Neural crest cell (in vitro differentiated cells): ENCODE results near the gene REEP6. TPM values are rescaled to one million over a fixed set of nuclear protein-coding genes. Genes with fewer than 3 reads are reported as not detected.
"Not testable (repeated sequence)": the region's sequence is repeated elsewhere in the genome, so short reads cannot be mapped to it uniquely, and the experiment has no call there.

Source experiments
- DNase-seq: peaks from one replicate; pipeline ENCODE4 v3.0.0; 2021; ENCODE audit warnings: low read depth, mixed read lengths, low spot score
- H3K27ac Mint-ChIP-seq: one replicate; pipeline ENCODE4 v1.8.0; 2021; ENCODE audit warnings: mild to moderate bottlenecking, mixed read lengths; ENCODE audit not compliant: unreplicated experiment
- H3K27me3 Mint-ChIP-seq: 2 replicates; pipeline ENCODE4 v1.8.0; 2021; ENCODE audit warnings: low read depth, mild to moderate bottlenecking, mixed read lengths
- H3K36me3 Mint-ChIP-seq: 2 replicates; pipeline ENCODE4 v1.8.0; 2021; ENCODE audit warnings: low read depth, mild to moderate bottlenecking, mixed read lengths
- H3K4me1 Mint-ChIP-seq: 2 replicates; pipeline ENCODE4 v1.8.0; 2021; ENCODE audit warnings: mixed read lengths
- H3K4me3 Mint-ChIP-seq: one replicate; pipeline ENCODE4 v1.8.0; 2021; ENCODE audit warnings: mild to moderate bottlenecking, mixed read lengths
- H3K9me3 Mint-ChIP-seq: 2 replicates; pipeline ENCODE4 v1.8.0; 2021; ENCODE audit warnings: mixed read lengths
- total RNA-seq: library from RNA; stranded (reverse); gene quantifications from 2 replicates; pipeline ENCODE4 v1.2.1, GENCODE V29; 2021
- TF ChIP-seq, protein P1 (sequence below): fragments of 200-600 bp; sonication (generic); conservative IDR thresholded peaks from 2 replicates; pipeline ENCODE4 v1.5.0; 2021; ENCODE audit warnings: antibody characterized with exemption, mild to moderate bottlenecking

The REEP6 gene
- total RNA-seq, 1 donor from 2014 or later = 8.2 TPM

DNA sequence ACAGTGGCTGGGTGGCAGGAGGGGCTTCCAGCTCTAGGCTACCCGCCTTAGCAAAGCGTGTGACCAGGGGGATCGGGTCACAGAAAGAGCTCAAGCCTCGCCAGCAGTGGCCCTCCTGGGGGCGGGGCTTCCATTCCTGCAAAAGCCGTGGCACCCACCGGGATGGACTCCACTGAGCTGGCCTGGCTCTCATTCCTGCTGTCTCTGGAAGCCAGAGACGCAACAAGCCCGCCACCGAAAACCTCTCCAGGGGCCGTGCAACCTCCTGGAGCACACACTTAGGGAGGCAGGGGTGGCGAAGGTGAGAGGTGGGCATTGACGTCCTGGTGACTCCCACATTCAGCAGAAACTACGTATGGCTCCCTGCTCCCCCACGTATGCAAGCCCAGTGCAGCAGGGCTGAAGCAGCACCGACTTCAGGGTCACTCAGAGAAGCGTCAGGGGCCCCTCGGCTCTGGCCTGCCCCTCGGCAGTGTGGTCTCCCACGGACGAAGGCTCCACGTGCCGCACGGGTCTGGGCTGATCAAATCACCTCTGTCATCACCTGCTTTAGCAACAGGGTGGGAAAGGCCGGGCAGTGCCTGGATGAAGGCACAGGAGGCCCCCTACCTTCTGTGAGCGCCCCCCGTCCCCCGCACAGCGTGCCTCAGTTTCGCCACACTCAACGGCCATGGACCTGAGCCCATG, 15.1 kb upstream of the REEP6 start:
- H3K27me3 Mint-ChIP-seq = peaks cover 28% of the 10 kb centered on the region
- TF ChIP-seq, protein P1, sequence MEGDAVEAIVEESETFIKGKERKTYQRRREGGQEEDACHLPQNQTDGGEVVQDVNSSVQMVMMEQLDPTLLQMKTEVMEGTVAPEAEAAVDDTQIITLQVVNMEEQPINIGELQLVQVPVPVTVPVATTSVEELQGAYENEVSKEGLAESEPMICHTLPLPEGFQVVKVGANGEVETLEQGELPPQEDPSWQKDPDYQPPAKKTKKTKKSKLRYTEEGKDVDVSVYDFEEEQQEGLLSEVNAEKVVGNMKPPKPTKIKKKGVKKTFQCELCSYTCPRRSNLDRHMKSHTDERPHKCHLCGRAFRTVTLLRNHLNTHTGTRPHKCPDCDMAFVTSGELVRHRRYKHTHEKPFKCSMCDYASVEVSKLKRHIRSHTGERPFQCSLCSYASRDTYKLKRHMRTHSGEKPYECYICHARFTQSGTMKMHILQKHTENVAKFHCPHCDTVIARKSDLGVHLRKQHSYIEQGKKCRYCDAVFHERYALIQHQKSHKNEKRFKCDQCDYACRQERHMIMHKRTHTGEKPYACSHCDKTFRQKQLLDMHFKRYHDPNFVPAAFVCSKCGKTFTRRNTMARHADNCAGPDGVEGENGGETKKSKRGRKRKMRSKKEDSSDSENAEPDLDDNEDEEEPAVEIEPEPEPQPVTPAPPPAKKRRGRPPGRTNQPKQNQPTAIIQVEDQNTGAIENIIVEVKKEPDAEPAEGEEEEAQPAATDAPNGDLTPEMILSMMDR = no peak
- no peak for DNase-seq
- H3K36me3 Mint-ChIP-seq = no peaks in the 10 kb centered on the region
- peak overlapping the region; percentile 47 for H3K4me3 Mint-ChIP-seq
- H3K27ac Mint-ChIP-seq = no peak overlapping the region
- H3K4me1 Mint-ChIP-seq = peaks cover 15% of the 10 kb centered on the region
- no peaks in the 10 kb centered on the region for H3K9me3 Mint-ChIP-seq

- H3K36me3 Mint-ChIP-seq, DNase-seq, H3K27ac Mint-ChIP-seq, H3K9me3 Mint-ChIP-seq: not testable (repeated sequence)
- H3K27me3 Mint-ChIP-seq = peaks cover 17% of the 10 kb centered on the region
- peak overlapping the region; percentile 74 for H3K4me3 Mint-ChIP-seq
- peaks cover 15% of the 10 kb centered on the region for H3K4me1 Mint-ChIP-seq
Measured at GRCh38 chr19:1477056-1477455, 13.9 kb upstream of the REEP6 start.

DNA sequence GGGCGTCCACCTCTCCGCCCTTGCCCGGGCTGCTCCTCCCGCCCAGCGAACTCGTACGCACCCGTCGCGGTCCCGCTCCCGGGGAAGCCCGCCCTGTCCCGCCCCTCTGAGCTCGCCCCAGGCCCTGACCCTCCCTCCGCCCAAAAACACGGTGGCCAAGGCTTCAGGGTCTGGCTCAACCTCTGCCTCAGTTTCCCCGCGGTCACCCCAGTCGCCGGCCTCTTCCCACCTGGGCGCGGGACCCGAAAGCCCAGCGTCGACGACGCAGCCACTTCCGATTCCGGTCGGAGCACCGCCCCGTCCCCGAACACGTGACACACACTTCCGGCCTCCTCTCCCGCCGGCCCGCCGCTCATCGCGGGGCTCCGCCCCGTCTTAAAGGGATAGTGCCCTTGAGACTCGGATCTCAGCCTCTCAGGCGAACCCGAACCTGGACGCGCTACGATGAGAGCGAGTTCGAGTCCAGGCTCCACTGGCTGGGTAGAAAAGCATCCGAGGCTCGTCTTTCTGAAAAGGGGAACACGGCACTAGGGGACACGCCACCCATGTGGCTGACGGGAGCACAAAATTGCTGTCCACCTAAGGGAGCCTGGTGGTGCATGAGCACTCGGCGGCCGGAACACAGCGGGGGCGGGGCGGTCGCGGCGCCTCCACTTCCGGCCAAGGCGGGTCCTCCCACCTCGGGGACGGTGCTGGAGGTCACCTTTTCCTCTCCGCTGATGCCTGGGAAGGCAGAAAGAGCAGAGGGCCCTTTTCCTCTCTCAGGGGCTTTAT, 11.9 kb upstream of the REEP6 start, which contains the start of gene C19orf25:
Gene C19orf25 (minus strand): TSS at position 282 of the 774 bp plus-strand sequence. CDS start 312 bp downstream, outside the sequence.
- peak within 1 kb of the TSS; percentile 96 for H3K27ac Mint-ChIP-seq
- H3K4me3 Mint-ChIP-seq = peak within 1 kb of the TSS; percentile 95
- H3K4me1 Mint-ChIP-seq = peaks cover 9% of the 10 kb centered on the region
- H3K36me3 Mint-ChIP-seq = no peaks in the 10 kb centered on the region
- peak; percentile 82 for DNase-seq
- no peaks in the 10 kb centered on the region for H3K9me3 Mint-ChIP-seq
- TF ChIP-seq, protein P1 = no peak
- H3K27me3 Mint-ChIP-seq = peaks cover 1% of the 10 kb centered on the region

GRCh38 chr19:1481224-1481892, 9.6 kb upstream of the REEP6 start:
- Mint-ChIP-seq H3K27ac (no peak overlapping the region), H3K27me3 (no peaks in the 10 kb centered on the region)
- no peak for DNase-seq

GRCh38 chr19:1481893-1482360, 9.1 kb upstream of the REEP6 start:
- peaks cover 9% of the 10 kb centered on the region for H3K4me1 Mint-ChIP-seq
- no peak for DNase-seq

More at GRCh38 chr19:1481224-1481892, 9.6 kb upstream of the REEP6 start:
- Mint-ChIP-seq H3K36me3 (no peaks in the 10 kb centered on the region), H3K4me1 (peaks cover 9% of the 10 kb centered on the region), H3K9me3 (no peaks in the 10 kb centered on the region), H3K4me3 (peak overlapping the region; percentile 59)
- TF ChIP-seq, protein P1 = no peak

More at GRCh38 chr19:1481893-1482360, 9.1 kb upstream of the REEP6 start:
- H3K36me3 Mint-ChIP-seq = no peaks in the 10 kb centered on the region
- H3K9me3 Mint-ChIP-seq = no peaks in the 10 kb centered on the region
- H3K27ac Mint-ChIP-seq = no peak overlapping the region
- no peak overlapping the region for H3K4me3 Mint-ChIP-seq
- TF ChIP-seq, protein P1 = no peak
- no peaks in the 10 kb centered on the region for H3K27me3 Mint-ChIP-seq
